Ishikawa (cell line): ENCODE data around the gene KCNH5.

Source experiments
- CEBPB ChIP-seq: IDR thresholded peaks from 2 replicates; pipeline ENCODE4 v1.6.1; 2012
- CREB1 ChIP-seq: IDR thresholded peaks from 2 replicates; pipeline ENCODE4 v1.6.1; 2012; ENCODE audit warnings: low read depth
- EGR1 ChIP-seq: IDR thresholded peaks from 2 replicates; pipeline ENCODE4 v1.6.1; 2012
- EP300 ChIP-seq: IDR thresholded peaks from 2 replicates; pipeline ENCODE4 v1.6.1; 2012; ENCODE audit warnings: borderline replicate concordance
- FOXM1 ChIP-seq: IDR thresholded peaks from 2 replicates; pipeline ENCODE4 v1.6.1; 2012; ENCODE audit warnings: low read depth, borderline replicate concordance
- NFIC ChIP-seq: IDR thresholded peaks from 2 replicates; pipeline ENCODE4 v1.6.1; 2012
- RAD21 ChIP-seq: IDR thresholded peaks from 2 replicates; pipeline ENCODE4 v1.6.1; 2012; ENCODE audit warnings: low read depth
- TAF1 ChIP-seq: IDR thresholded peaks from 2 replicates; pipeline ENCODE4 v1.6.1; 2012; ENCODE audit warnings: low read depth, mild to moderate bottlenecking
- TCF12 ChIP-seq: IDR thresholded peaks from 2 replicates; pipeline ENCODE4 v1.6.1; 2012; ENCODE audit warnings: low read depth
- TEAD4 ChIP-seq: IDR thresholded peaks from 2 replicates; pipeline ENCODE4 v1.6.1; 2012
- YY1 ChIP-seq: IDR thresholded peaks from 2 replicates; pipeline ENCODE4 v1.6.1; 2012; ENCODE audit warnings: low read depth
- ZBTB7A ChIP-seq: IDR thresholded peaks from 2 replicates; pipeline ENCODE4 v1.6.1; 2012; ENCODE audit warnings: low read depth
- TF ChIP-seq, protein P1 (sequence below): IDR thresholded peaks from 2 replicates; pipeline ENCODE4 v1.6.1; 2012; ENCODE audit warnings: low read depth, mild to moderate bottlenecking
- TF ChIP-seq, protein P2 (sequence below): IDR thresholded peaks from 2 replicates; pipeline ENCODE4 v1.6.1; 2012
- TF ChIP-seq, protein P3 (sequence below): IDR thresholded peaks from 2 replicates; pipeline ENCODE4 v1.6.1; 2012

The KCNH5 gene

DNA sequence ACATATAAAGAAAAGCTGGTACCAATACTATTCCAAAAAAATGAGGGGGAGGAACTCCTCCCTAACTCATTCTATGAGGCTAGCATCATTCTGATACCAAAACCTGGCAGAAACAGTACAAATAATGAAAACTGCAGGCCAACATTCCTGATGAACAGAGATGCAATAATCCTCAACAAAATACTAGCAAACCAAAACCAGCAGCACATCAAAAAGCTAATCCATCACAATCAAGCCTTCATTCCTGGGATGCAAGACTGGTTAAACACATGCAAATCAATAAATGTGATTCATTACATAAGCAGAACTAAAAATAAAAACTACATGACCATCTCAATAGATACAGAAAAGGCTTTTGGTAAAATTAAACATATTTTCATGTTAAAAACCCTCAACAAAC, 281.3 kb downstream of the KCNH5 start:
- TF ChIP-seq YY1 (no peak), EGR1 (no peak), TCF12 (no peak), CEBPB (no peak), RAD21 (no peak), FOXM1 (no peak), EP300 (no peak), TAF1 (no peak), TEAD4 (no peak), NFIC (no peak), CREB1 (no peak), ZBTB7A (no peak)
- TF ChIP-seq, protein P1, sequence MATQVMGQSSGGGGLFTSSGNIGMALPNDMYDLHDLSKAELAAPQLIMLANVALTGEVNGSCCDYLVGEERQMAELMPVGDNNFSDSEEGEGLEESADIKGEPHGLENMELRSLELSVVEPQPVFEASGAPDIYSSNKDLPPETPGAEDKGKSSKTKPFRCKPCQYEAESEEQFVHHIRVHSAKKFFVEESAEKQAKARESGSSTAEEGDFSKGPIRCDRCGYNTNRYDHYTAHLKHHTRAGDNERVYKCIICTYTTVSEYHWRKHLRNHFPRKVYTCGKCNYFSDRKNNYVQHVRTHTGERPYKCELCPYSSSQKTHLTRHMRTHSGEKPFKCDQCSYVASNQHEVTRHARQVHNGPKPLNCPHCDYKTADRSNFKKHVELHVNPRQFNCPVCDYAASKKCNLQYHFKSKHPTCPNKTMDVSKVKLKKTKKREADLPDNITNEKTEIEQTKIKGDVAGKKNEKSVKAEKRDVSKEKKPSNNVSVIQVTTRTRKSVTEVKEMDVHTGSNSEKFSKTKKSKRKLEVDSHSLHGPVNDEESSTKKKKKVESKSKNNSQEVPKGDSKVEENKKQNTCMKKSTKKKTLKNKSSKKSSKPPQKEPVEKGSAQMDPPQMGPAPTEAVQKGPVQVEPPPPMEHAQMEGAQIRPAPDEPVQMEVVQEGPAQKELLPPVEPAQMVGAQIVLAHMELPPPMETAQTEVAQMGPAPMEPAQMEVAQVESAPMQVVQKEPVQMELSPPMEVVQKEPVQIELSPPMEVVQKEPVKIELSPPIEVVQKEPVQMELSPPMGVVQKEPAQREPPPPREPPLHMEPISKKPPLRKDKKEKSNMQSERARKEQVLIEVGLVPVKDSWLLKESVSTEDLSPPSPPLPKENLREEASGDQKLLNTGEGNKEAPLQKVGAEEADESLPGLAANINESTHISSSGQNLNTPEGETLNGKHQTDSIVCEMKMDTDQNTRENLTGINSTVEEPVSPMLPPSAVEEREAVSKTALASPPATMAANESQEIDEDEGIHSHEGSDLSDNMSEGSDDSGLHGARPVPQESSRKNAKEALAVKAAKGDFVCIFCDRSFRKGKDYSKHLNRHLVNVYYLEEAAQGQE: no peak
- TF ChIP-seq, protein P2, sequence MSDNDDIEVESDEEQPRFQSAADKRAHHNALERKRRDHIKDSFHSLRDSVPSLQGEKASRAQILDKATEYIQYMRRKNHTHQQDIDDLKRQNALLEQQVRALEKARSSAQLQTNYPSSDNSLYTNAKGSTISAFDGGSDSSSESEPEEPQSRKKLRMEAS: no peak
- TF ChIP-seq, protein P3, sequence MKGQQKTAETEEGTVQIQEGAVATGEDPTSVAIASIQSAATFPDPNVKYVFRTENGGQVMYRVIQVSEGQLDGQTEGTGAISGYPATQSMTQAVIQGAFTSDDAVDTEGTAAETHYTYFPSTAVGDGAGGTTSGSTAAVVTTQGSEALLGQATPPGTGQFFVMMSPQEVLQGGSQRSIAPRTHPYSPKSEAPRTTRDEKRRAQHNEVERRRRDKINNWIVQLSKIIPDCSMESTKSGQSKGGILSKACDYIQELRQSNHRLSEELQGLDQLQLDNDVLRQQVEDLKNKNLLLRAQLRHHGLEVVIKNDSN: no peak

DNA sequence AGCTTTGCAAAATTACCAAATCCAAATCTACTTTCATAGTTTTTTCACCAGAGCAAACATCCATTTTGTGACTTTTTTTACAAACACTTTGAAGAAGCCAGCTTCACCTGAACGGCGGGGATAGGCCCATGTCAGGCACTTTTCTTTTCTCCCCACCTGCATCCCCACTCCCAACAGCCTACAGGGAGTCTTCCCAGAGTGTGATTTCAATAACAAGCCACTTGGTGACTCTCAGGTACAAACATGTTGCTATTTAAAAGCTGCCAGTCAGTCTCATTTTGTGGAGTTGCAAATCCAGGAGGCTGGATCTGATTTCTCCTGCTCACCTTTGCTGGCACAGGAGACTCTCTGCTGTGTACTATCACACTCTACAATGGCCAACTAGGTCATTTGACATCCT, 285.5 kb downstream of the KCNH5 start:
- no peak for TF ChIP-seq CREB1
- TF ChIP-seq YY1: no peak

DNA sequence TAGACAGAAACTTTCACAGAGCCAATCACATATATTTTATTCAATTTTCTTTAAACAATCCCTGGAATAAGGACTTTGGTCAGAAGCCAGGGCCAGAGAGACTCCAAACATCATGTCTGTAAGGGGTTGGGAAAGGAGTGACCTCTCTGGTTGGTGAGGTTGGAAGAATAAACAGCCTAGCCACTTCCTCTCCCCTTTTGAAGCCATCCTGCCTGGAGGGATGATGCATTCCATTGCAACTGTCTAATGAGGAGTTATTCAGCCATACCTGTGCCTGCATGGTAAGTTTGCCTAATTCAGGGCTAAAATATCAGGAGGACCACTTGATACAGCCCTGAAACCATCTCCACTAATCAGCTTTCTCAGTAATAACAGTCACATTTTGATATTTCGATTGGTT, 299.8 kb downstream of the KCNH5 start:
- TF ChIP-seq FOXM1 (no peak), TCF12 (no peak), YY1 (no peak), CEBPB (no peak), ZBTB7A (no peak)
- TF ChIP-seq, protein P1: no peak

DNA sequence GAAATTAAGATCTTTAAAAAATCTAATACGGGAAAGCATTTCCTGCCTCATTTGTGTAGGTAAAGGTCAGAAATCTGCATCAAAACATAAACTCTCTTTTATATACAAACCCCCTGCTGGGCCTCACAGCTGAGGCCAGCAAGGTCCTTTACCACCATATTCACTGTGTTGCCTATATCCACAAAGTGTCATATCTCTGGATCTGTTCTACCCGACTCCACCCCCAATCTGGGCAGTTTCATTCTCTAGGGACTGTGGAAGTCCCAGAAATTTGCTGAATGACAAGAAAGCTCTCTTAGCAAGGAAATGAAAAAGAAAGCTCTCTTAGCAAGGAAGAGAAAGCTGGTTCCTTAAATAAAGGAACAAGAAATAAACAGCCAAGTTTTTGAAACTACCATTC, 301.7 kb downstream of the KCNH5 start:
- TF ChIP-seq, protein P3: no peak
- no peak for TF ChIP-seq NFIC
- TF ChIP-seq, protein P1: no peak
- TF ChIP-seq EP300: no peak
- TF ChIP-seq, protein P2: no peak
- TF ChIP-seq RAD21: no peak
- no peak for TF ChIP-seq FOXM1
- no peak for TF ChIP-seq TAF1
- TF ChIP-seq CEBPB: no peak
- no peak for TF ChIP-seq YY1
- TF ChIP-seq TCF12: no peak
- no peak for TF ChIP-seq ZBTB7A
- TF ChIP-seq EGR1: no peak
- no peak for TF ChIP-seq TEAD4
- TF ChIP-seq CREB1: no peak

DNA sequence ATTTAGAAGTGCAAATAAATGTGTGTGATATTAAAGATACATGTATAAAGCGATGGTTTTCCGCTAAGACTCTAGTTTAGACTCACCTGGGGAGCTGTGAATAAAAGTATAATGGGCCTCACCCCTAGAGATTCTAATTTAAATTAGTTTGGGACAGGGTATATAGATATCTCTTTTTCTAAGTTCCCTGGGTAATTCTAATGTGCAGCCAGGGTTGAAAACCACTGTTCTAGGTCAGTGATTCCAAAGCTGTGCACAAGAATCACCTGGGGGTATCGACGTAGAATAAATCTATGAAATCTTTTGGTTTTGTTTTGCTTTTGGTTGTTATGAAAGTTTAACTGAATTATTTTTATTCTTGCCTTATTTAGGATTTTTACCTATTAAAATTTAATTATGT, 302.1 kb downstream of the KCNH5 start:
- TF ChIP-seq RAD21: no peak
- TF ChIP-seq YY1: no peak
- no peak for TF ChIP-seq TAF1
- no peak for TF ChIP-seq EP300
- no peak for TF ChIP-seq NFIC
- no peak for TF ChIP-seq TCF12
- TF ChIP-seq, protein P1: no peak
- TF ChIP-seq, protein P2: no peak
